SH-SY5Y (cell line): ENCODE data around the gene NT5C1B.

Source experiments
- GATA2 ChIP-seq: IDR thresholded peaks from 2 replicates; pipeline ENCODE4 v1.6.1; 2011; ENCODE audit warnings: mild to moderate bottlenecking, low read depth, low read length
- GATA3 ChIP-seq: IDR thresholded peaks from 2 replicates; pipeline ENCODE4 v1.6.1; 2011; ENCODE audit warnings: low read depth, mild to moderate bottlenecking, low read length, moderate library complexity

DNA sequence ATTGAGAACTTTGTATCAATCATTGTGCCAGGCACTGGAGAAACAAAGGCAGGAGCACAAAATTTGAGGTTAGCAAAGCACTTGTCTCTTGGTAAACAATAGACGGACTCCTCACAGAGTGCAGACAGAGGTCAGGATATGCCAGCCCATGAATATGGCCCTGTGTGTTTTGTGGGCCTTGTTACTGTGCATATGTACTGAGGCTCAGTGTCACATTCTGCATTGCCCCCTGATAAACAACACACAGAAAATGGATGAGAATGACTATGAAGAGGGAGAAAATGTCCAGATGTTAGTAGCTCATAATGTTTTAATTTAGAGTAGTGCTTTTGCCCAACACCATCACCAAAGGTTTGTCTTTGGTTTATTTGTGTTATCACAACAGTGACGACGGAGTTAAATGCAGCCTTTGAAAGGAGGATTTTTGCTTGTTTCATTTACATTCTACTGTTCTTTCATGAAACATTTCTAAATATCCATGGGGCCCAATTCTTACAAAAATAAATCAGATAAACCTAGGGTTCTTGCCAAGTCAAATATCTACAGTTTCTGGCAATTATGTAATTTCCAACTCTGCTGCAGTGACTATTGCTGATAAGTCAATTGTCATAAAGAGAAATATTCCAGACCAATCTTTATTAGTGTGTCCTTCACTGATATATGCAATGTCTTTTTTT is 14.6 kb upstream of the NT5C1B start:
- TF ChIP-seq GATA2 (peak; percentile 73), GATA3 (peak; percentile 90)
